GM21381 (cell line): ENCODE data around the gene NBPF3.
"Not testable (repeated sequence)": the region's sequence is repeated elsewhere in the genome, so short reads cannot be mapped to it uniquely, and the experiment has no call there.

Experiments used
- ATAC-seq: cut with Tn5 transposase; IDR thresholded peaks from one replicate; pipeline ENCODE4 v1.9.1; 2021; ENCODE audit warnings: mild to moderate bottlenecking, moderate library complexity; ENCODE audit not compliant: unreplicated experiment

Gene NBPF3

GRCh38 chr1:21517161-21517589 is 77.2 kb downstream of the NBPF3 start:
- no peak for ATAC-seq

GRCh38 chr1:21517660-21518480 is 77.9 kb downstream of the NBPF3 start:
- ATAC-seq = no peak

- no peak for ATAC-seq
Measured at GRCh38 chr1:21518774-21519455, 79.0 kb downstream of the NBPF3 start.

- ATAC-seq = not testable (repeated sequence)
Measured at GRCh38 chr1:21519486-21520070, 79.6 kb downstream of the NBPF3 start.

- ATAC-seq = no peak
Measured at GRCh38 chr1:21520899-21521716, 81.2 kb downstream of the NBPF3 start.

GRCh38 chr1:21521717-21522060 is 81.8 kb downstream of the NBPF3 start:
- no peak for ATAC-seq

- ATAC-seq = no peak
Measured at GRCh38 chr1:21522525-21523038, 82.6 kb downstream of the NBPF3 start.

- no peak for ATAC-seq
Measured at GRCh38 chr1:21523297-21523813, 83.4 kb downstream of the NBPF3 start.

- ATAC-seq = no peak
Measured at GRCh38 chr1:21524220-21524619, 84.3 kb downstream of the NBPF3 start.

GRCh38 chr1:21524686-21525339 is 84.9 kb downstream of the NBPF3 start:
- ATAC-seq = no peak

- ATAC-seq = no peak
Measured at GRCh38 chr1:21525340-21525717, 85.4 kb downstream of the NBPF3 start.

GRCh38 chr1:21526441-21526840 is 86.5 kb downstream of the NBPF3 start:
- no peak for ATAC-seq

- no peak for ATAC-seq
Measured at GRCh38 chr1:21530368-21531016, 90.6 kb downstream of the NBPF3 start.

GRCh38 chr1:21531241-21531640 is 91.3 kb downstream of the NBPF3 start:
- ATAC-seq = no peak

GRCh38 chr1:21532496-21532895 is 92.6 kb downstream of the NBPF3 start:
- no peak for ATAC-seq

GRCh38 chr1:21532992-21533534 is 93.1 kb downstream of the NBPF3 start:
- no peak for ATAC-seq

GRCh38 chr1:21534146-21534545 is 94.2 kb downstream of the NBPF3 start:
- ATAC-seq = no peak
